ENCODE results near the gene GOPC.

- TF ChIP-seq POLR2AphosphoS5 (IDR thresholded peaks at IDR 0.05) = no peak
- TF ChIP-seq CTCF (IDR thresholded peaks at IDR 0.05; ENCODE audit: poor library complexity, severe bottlenecking) = no peak
- TF ChIP-seq, protein P1, sequence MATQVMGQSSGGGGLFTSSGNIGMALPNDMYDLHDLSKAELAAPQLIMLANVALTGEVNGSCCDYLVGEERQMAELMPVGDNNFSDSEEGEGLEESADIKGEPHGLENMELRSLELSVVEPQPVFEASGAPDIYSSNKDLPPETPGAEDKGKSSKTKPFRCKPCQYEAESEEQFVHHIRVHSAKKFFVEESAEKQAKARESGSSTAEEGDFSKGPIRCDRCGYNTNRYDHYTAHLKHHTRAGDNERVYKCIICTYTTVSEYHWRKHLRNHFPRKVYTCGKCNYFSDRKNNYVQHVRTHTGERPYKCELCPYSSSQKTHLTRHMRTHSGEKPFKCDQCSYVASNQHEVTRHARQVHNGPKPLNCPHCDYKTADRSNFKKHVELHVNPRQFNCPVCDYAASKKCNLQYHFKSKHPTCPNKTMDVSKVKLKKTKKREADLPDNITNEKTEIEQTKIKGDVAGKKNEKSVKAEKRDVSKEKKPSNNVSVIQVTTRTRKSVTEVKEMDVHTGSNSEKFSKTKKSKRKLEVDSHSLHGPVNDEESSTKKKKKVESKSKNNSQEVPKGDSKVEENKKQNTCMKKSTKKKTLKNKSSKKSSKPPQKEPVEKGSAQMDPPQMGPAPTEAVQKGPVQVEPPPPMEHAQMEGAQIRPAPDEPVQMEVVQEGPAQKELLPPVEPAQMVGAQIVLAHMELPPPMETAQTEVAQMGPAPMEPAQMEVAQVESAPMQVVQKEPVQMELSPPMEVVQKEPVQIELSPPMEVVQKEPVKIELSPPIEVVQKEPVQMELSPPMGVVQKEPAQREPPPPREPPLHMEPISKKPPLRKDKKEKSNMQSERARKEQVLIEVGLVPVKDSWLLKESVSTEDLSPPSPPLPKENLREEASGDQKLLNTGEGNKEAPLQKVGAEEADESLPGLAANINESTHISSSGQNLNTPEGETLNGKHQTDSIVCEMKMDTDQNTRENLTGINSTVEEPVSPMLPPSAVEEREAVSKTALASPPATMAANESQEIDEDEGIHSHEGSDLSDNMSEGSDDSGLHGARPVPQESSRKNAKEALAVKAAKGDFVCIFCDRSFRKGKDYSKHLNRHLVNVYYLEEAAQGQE (IDR thresholded peaks at IDR 0.05; ENCODE audit: borderline replicate concordance) = no peak
- no peak for TF ChIP-seq MXI1 (conservative IDR thresholded peaks at IDR 0.05; ENCODE audit: poor library complexity, severe bottlenecking)
- TF ChIP-seq EP300 (conservative IDR thresholded peaks at IDR 0.05; ENCODE audit: poor library complexity, severe bottlenecking) = no peak
- TF ChIP-seq TAF1 (IDR thresholded peaks at IDR 0.05; ENCODE audit: low read depth) = no peak
- TF ChIP-seq EZH2 (IDR thresholded peaks at IDR 0.05; ENCODE audit: borderline replicate concordance, insufficient read depth, low read length, poor library complexity, severe bottlenecking) = no peak
- TF ChIP-seq RAD21 (conservative IDR thresholded peaks at IDR 0.05) = no peak
Observed at GRCh38 chr6:117534974-117535373, 67.3 kb downstream of the GOPC start.
